ENCODE results near the gene IPO11.

Gene IPO11

GRCh38 chr5:62589504-62589903 is 176.9 kb downstream of the IPO11 start:
- H3K4me3 ChIP-seq (ENCODE audit: low read length): no peak overlapping the region
- DNase-seq (ENCODE audit: low read depth): no peak
- TF ChIP-seq, protein P1, sequence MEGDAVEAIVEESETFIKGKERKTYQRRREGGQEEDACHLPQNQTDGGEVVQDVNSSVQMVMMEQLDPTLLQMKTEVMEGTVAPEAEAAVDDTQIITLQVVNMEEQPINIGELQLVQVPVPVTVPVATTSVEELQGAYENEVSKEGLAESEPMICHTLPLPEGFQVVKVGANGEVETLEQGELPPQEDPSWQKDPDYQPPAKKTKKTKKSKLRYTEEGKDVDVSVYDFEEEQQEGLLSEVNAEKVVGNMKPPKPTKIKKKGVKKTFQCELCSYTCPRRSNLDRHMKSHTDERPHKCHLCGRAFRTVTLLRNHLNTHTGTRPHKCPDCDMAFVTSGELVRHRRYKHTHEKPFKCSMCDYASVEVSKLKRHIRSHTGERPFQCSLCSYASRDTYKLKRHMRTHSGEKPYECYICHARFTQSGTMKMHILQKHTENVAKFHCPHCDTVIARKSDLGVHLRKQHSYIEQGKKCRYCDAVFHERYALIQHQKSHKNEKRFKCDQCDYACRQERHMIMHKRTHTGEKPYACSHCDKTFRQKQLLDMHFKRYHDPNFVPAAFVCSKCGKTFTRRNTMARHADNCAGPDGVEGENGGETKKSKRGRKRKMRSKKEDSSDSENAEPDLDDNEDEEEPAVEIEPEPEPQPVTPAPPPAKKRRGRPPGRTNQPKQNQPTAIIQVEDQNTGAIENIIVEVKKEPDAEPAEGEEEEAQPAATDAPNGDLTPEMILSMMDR (IDR thresholded peaks at IDR 0.05; ENCODE audit: insufficient read depth, low read depth, low read length, missing control alignments): no peak

GRCh38 chr5:62590387-62590786 is 177.8 kb downstream of the IPO11 start:
- no peak overlapping the region for H3K4me3 ChIP-seq (ENCODE audit: low read length)
- TF ChIP-seq, protein P1 (IDR thresholded peaks at IDR 0.05; ENCODE audit: insufficient read depth, low read depth, low read length, missing control alignments): no peak
- no peak for DNase-seq (ENCODE audit: low read depth)

DNA sequence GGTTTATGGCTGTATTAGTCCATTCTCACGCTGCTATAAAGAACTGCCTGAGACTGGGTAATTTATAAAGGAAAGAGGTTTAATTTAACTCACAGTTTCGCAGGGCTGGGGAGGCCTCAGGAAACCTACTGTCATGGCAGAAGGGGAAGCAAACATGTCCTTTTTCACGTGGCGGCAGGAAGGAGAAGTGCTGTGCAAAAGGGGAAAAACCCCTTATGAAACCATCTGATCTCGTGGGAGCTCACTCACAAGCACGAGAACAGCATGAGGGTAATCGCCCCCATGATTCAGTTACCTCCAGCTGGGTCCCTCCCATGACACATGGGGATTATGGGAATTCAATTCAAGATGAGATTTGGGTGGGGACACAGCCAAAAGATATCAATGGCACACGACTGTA is 180.0 kb downstream of the IPO11 start:
- no peak overlapping the region for H3K4me3 ChIP-seq (ENCODE audit: low read length)
- TF ChIP-seq, protein P1 (IDR thresholded peaks at IDR 0.05; ENCODE audit: insufficient read depth, low read depth, low read length, missing control alignments): no peak
- no peak for DNase-seq (ENCODE audit: low read depth)

DNA sequence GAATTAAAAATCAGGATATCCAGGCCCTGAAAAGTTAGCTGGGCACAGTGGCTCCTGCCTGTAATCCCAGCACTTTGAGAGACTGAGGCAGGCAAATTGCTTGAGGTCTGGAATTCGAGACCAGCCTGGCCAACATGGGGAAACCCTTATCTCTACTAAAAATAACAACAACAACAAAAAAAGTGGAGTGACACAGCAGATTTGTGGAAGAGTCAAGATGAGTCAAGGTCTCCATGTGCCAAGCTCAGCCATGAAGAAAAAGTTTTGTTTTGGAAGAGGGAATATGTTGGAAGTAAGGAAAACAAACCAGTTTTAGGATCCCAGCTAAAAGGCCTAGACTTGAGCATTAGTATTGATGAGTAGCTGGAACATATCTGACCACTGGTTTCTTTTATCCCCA is 180.8 kb downstream of the IPO11 start:
- DNase-seq (ENCODE audit: low read depth): peak; percentile 21
- H3K4me3 ChIP-seq (ENCODE audit: low read length): no peak overlapping the region
- TF ChIP-seq, protein P1 (IDR thresholded peaks at IDR 0.05; ENCODE audit: insufficient read depth, low read depth, low read length, missing control alignments): no peak

- no peak for DNase-seq (ENCODE audit: low read depth)
- H3K4me3 ChIP-seq (ENCODE audit: low read length): no peak overlapping the region
- TF ChIP-seq, protein P1 (IDR thresholded peaks at IDR 0.05; ENCODE audit: insufficient read depth, low read depth, low read length, missing control alignments): no peak
These were observed 181.9 kb downstream of the IPO11 start for GRCh38 chr5:62594364-62594984.

DNA sequence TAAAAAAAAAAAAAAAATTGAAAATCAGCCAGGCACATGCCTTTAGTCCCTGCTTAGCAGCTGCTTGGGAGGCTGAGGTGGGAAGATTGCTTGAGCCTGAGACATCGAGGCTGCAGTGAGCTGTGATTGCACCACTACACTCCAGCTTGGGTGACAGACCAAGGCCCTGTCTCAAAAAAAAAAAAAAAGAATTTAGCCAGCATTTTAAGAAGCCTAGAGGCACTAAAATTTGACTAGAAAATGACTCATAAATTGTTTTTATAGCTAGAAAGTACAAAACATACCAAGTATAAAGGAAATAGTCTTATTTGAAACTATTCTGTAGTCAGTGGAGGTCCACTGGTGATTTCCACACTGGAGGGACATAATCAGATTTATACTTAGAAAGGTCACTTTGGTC is 183.5 kb downstream of the IPO11 start:
- TF ChIP-seq, protein P1 (IDR thresholded peaks at IDR 0.05; ENCODE audit: insufficient read depth, low read depth, low read length, missing control alignments): no peak

GRCh38 chr5:62596691-62597090 is 184.1 kb downstream of the IPO11 start:
- TF ChIP-seq, protein P1 (IDR thresholded peaks at IDR 0.05; ENCODE audit: insufficient read depth, low read depth, low read length, missing control alignments): no peak
- DNase-seq (ENCODE audit: low read depth): peak; percentile 7
- no peak overlapping the region for H3K4me3 ChIP-seq (ENCODE audit: low read length)

More for the DNA sequence above, 183.5 kb downstream of the IPO11 start:
- no peak overlapping the region for H3K4me3 ChIP-seq (ENCODE audit: low read length)
- no peak for DNase-seq (ENCODE audit: low read depth)

All from epithelial cell of esophagus (primary cell).